Measurements from ENCODE around the gene REG1A. TPM values are rescaled to one million over a fixed set of nuclear protein-coding genes. Genes with fewer than 3 reads are reported as not detected.

Gene REG1A
- total RNA-seq, 1 experiment from 2014 or later: 0.95 TPM

GRCh38 chr2:79125721-79125985 is 5.4 kb downstream of the REG1A start:
- no peak for DNase-seq (ENCODE audit: low spot score)

GRCh38 chr2:79128406-79128805 is 8.1 kb downstream of the REG1A start:
- DNase-seq (ENCODE audit: low spot score): no peak

GRCh38 chr2:79129260-79129659 is 9.0 kb downstream of the REG1A start:
- no peak for DNase-seq (ENCODE audit: low spot score)

GRCh38 chr2:79129804-79130203 is 9.5 kb downstream of the REG1A start:
- no peak for DNase-seq (ENCODE audit: low spot score)

GRCh38 chr2:79131687-79132086 is 11.4 kb downstream of the REG1A start:
- DNase-seq (ENCODE audit: low spot score): no peak

- no peak for DNase-seq (ENCODE audit: low spot score)
These were observed 18.1 kb downstream of the REG1A start for GRCh38 chr2:79138385-79138784.

- no peak for DNase-seq (ENCODE audit: low spot score)
These were observed 19.1 kb downstream of the REG1A start for GRCh38 chr2:79139423-79139822.

GRCh38 chr2:79155826-79156476 is 35.7 kb downstream of the REG1A start:
- no peak for DNase-seq (ENCODE audit: low spot score)

GRCh38 chr2:79159030-79159429 is 38.7 kb downstream of the REG1A start:
- DNase-seq (ENCODE audit: low spot score): no peak

GRCh38 chr2:79159653-79160052 is 39.4 kb downstream of the REG1A start, which contains the start of gene REG3A:
REG3A (minus strand) TSS chr2:79159753; CDS start chr2:79159405, 348 bp downstream.
- DNase-seq (ENCODE audit: low spot score): no peak

- DNase-seq (ENCODE audit: low spot score): no peak
These were observed 41.8 kb downstream of the REG1A start for GRCh38 chr2:79162132-79162531.

GRCh38 chr2:79162801-79163200 is 42.5 kb downstream of the REG1A start:
- DNase-seq (ENCODE audit: low spot score): no peak

GRCh38 chr2:79171348-79171958 is 51.2 kb downstream of the REG1A start:
- DNase-seq (ENCODE audit: low spot score): no peak

Other genes with a start within 250 kb of the REG1A start
- not detected in 2 replicates for gene REG3G, start 94.8 kb upstream of the REG1A start, total RNA-seq (2014; rRNA removed; shearing (Covaris generic))
- not detected in 2 replicates for gene REG1B, start 32.5 kb upstream of the REG1A start, total RNA-seq (2014; rRNA removed; shearing (Covaris generic))
- not detected in 2 replicates for gene REG3A, start 39.3 kb downstream of the REG1A start, total RNA-seq (2014; rRNA removed; shearing (Covaris generic))